ENCODE results near the gene BTBD8.

Gene BTBD8

GRCh38 chr1:92201973-92202372 is 121.8 kb downstream of the BTBD8 start:
- DNase-seq, result no peak

GRCh38 chr1:92203105-92203504 is 123.0 kb downstream of the BTBD8 start:
- DNase-seq, result no peak

- DNase-seq, result no peak
These were observed 130.6 kb downstream of the BTBD8 start for GRCh38 chr1:92210701-92211100.

GRCh38 chr1:92211166-92211565 is 131.0 kb downstream of the BTBD8 start:
- DNase-seq, result peak; percentile 60

- DNase-seq, result no peak
These were observed 137.6 kb downstream of the BTBD8 start, which contains the start of gene C1orf146 for GRCh38 chr1:92217721-92218120. C1orf146 (plus strand) TSS chr1:92217915; CDS start chr1:92231421, 13,506 bp downstream.

- DNase-seq, result no peak
These were observed 138.4 kb downstream of the BTBD8 start for GRCh38 chr1:92218559-92218958.

- DNase-seq, result no peak
These were observed 138.9 kb downstream of the BTBD8 start for GRCh38 chr1:92219028-92219427.

- no peak for DNase-seq
These were observed 148.3 kb downstream of the BTBD8 start for GRCh38 chr1:92228401-92228800.

GRCh38 chr1:92230736-92231135 is 150.6 kb downstream of the BTBD8 start:
- DNase-seq, result no peak
